Measurements from ENCODE around the gene XDH.

XDH gene

GRCh38 chr2:31363956-31364750, 50.4 kb downstream of the XDH start:
- no peak for DNase-seq

DNA sequence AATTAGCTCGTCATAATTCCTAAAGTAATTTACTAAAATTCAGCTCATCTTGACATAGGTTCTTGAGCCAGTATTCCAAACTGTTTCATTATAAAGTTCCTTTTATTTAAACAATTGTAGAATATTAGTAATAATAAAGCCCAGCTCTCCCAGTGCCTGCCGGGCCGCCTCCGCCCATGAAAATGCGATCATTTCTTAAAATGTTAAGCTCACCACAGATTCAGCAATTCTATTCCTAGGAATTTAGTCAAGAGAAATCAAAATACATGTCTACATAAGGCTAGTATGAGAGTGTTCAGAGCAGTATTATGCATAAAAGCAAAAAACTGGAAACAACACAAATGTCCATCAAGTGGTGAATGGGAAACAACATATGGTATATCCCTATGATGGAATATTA, 52.0 kb downstream of the XDH start:
- DNase-seq, result no peak

DNA sequence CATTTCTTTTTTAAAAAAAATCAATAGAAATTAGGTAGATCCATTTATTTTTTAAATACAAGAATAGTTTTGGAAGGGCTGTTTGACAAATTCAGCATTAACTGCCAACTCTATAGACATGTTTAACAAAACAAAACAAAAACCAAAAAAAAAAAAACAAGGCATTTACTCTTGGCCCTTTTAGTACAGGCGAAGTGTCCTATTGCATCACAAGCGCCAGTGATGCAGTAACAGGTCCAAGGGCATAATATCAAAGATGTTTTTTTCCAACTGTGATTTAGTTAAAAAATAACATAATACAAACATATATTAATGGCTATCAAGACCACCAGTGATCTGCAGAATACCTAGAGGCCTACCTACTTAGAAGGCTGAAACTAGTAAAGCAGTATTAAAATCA, 55.3 kb downstream of the XDH start:
- DNase-seq, result no peak

DNA sequence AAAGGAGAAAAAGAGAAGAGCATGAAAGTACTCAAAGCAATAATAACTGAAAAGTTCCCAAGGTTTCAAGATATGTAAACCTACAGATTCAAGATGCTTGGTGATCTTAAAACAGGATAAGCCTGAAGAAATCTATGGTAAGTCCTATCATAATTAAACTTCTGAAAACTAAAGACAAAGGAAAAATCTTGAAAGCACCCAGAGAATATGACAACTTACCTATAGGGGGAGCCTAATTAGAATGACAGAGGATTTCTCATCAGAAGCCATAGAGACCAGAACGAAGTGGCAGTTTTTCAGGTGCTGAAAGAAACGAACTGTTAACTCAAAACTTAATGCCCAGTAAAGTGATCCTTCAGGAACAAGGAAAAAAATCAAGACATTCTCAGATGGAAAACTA, 59.7 kb downstream of the XDH start:
- DNase-seq, result no peak

GRCh38 chr2:31353179-31353578, 61.4 kb downstream of the XDH start:
- DNase-seq, result no peak

- DNase-seq, result no peak
Observed at GRCh38 chr2:31349684-31350083, 64.9 kb downstream of the XDH start.

DNA sequence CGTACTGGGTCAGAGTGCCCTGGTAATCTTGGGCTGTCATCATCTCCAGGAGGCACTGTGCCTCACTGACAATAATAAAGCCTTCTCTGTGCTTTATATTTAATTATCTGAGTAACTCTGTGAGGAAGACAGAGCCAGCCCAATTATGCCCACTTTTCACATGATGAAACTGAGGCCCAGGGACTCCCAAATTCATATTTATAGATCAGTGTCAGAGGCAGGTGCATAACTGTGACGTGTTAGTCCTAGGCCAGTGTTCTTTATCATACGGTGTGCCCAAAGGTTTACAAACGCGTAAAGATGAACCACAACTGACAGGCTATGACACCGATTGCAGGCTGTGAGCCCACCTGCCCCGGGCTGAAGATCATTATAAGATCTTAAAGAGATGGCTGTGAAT, 65.4 kb downstream of the XDH start:
- DNase-seq, result no peak

- no peak for DNase-seq
Observed at GRCh38 chr2:31348618-31349017, 65.9 kb downstream of the XDH start.

DNA sequence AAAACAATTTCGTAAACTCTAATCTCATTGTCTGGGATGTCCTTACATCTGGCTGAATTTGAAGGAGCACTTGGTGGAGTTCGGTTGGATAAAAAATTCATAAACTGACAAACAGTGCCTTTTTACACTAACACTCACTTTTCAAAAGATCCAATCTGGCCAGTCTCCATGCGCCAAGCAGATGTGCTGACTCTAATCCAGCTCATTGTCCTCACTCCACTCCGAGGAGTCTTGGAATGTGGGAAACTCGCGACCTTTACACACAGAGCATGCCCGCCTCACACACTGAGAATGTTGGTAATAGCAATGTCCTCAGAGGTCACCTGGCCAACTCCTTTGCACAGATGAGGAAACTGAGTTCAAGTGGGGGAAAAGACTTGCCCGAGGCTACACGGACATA, 66.8 kb downstream of the XDH start:
- no peak for DNase-seq

GRCh38 chr2:31347319-31347718, 67.2 kb downstream of the XDH start:
- DNase-seq, result no peak

DNA sequence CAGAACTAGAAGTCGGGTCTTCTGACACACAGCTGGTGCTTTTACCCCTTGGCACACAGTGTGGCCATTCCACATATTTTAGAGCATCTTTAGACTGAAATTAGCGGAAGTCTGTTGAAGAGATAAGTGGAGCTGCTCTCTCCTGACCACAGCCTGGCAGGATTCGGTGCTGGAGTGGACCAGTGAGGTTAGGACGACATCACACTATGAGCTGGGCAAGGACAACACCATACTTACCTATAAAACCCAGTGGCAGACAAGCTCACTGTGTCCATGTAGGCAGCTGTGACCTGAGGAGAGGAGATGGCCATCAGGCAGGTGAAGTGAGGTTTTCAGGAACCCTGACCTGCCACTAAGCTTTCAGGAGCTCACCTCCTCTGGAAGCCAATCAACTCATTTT, 70.1 kb downstream of the XDH start:
- DNase-seq, result no peak

GRCh38 chr2:31341351-31341750, 73.2 kb downstream of the XDH start:
- DNase-seq, result no peak

- DNase-seq, result no peak
Observed at GRCh38 chr2:31339696-31340095, 74.8 kb downstream of the XDH start.

DNA sequence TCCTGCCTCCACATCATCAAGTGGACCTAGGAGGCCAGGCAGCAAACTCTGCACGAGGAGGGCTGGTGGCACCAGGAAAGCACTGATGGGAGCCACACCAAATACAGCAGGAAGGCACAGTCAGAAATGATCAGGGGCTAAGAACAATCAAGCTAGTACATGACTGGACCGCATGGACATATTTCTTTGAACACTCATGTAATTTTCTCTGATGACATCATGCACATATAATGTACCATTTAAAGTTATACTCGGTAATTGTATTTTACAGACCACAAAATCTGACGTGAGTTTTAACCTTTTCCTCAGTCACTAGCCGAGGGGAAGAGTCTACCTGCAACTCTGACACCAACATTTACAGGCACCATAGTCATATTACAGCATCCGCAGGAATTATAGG, 76.7 kb downstream of the XDH start:
- DNase-seq, result no peak

DNA sequence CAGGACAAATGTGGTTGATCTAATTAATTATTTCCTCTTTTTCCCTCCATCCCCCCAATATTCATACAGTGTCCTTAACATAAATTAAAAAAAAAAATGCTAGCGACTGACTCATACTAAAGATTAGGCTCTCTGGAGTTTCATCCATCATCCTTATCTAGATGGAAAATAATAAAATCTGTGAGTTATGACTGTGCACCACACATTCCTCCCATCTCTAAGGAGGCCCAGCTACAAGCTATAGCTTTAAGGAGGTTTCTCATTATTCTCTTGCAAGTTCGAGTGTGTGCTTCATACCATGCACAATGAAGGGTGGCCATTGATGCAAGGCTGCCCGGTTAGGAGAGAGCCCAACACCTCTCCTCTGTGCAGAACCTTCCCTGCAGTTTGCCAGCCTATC, 77.3 kb downstream of the XDH start:
- DNase-seq, result no peak

- DNase-seq, result no peak
Observed at GRCh38 chr2:31335921-31336585, 78.5 kb downstream of the XDH start.

- DNase-seq, result no peak
Observed at GRCh38 chr2:31334311-31335026, 80.1 kb downstream of the XDH start.

- DNase-seq, result peak; percentile 72
Observed at GRCh38 chr2:31333527-31334183, 80.9 kb downstream of the XDH start.

DNA sequence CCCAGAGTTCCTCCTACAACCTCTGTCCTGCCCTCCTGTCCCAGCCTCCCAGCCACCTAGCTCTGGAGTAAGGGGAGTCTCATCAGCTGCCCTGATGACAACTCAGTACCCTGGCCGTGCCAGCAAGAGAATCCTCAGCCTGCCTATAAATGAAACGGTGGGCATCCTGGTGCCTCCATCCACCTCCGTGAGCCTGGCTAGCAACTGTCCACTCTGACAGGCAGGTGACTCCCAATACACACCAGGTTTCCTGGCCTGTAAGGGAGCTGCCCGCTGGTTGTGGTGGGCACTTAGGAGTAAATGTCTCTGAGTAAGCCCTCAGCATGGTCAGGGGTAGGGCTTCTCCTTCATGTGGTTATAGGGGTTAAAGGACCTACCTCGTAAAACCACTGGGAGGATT, 81.5 kb downstream of the XDH start:
- no peak for DNase-seq

DNA sequence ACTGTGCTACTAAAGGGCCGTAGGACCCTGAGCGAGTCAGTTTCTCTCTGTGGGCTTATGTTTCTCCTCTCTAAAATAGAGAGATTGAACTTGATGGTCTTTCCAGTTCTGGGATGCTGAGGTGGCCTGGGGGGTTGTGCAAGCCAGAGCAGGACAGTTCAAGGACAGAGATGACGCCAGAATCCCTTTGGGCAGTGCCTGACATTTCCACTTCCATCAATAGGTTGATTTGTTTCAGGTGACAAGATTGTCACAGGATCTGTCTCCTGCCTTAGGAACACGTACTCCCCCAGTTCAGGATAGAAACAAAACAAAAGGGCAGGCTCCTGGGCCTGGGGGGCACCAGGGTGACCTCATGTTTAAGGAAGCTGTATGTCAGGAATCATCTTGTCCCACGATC, 82.0 kb downstream of the XDH start:
- no peak for DNase-seq

DNA sequence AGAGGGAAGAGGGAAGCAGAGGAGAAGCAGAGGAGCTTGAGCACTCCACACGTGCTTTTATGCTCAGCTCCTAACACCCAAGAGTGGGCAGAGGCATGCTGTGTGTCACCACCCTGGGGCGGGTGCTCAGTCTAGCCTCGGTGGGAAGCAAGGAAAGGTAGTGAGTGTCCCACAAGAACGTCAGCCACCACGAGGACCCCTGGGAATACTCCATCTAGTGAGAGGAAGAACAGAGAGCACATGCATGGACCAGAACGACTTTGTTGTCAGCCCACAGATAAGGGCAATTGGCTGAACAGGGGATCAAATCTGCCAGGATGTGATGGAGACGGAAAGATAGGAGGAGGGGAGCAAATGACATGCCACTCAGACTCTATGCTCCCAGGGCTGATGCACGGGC, 83.4 kb downstream of the XDH start:
- DNase-seq, result no peak

DNA sequence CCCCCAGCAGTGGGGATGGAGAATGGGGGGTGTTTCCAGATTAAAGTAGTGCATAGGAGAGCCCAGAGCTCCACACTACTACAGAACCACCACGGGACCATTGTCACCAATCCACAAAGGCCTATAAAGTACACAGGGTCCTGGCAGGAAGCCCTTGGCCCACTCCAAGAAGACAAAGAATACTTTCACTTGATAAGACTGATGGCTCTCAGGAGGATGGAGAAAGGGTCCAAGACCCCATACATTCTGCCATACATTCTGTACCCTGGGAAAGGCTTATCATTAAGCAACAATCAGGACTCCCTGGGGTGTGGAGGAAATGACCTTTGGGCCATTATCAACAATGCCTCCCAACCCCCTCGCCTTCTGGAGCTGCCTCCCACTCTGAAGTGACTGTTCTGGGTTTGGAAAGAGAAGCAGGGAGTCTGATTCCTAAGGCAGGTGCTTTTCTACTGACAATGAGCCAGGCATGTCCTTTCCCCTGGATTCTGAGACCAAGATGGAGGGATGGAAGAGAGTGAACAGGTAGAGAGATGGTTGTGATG, 85.4 kb downstream of the XDH start:
- no peak for DNase-seq

- no peak for DNase-seq
Observed at GRCh38 chr2:31328026-31328425, 86.5 kb downstream of the XDH start.
